DND-41 (cell line): ENCODE results near the gene ADAMTSL3.

Experiments used
- CTCF ChIP-seq: IDR thresholded peaks from 2 replicates; pipeline ENCODE4 v1.5.1; 2012; ENCODE audit warnings: borderline replicate concordance, low read length, moderate library complexity, mild to moderate bottlenecking; ENCODE audit not compliant: poor library complexity, severe bottlenecking; ENCODE audit errors: extremely low read depth
- EZH2 ChIP-seq: IDR thresholded peaks from 3 replicates; pipeline ENCODE4 v1.6.1; 2012; ENCODE audit warnings: borderline replicate concordance, low read depth, mild to moderate bottlenecking, moderate library complexity, low read length, inconsistent platforms; ENCODE audit not compliant: severe bottlenecking

DNA sequence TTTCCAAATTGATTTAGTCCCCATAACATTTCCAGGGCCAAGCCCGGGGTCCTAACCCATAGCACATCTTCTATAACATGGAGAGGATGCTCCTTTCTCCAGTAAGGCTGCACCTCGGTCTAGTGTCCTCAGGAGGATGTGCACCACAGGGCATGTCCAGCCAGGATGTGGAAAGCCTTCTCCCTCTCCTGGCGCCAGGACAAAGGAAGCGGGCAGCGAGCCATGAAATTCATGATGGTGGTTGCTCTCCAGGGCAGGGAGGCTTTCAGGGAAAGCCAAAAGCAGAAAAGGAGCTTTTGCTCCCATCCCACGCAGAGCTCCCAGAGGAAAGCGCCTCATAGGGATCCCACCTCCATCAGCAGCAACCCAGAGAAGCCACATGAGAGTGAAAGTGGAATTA is 220.0 kb downstream of the ADAMTSL3 start:
- no peak for TF ChIP-seq CTCF
- no peak for TF ChIP-seq EZH2
